IMR-90 (cell line): ENCODE measurements around the gene MUC20. TPM values are rescaled to one million over a fixed set of nuclear protein-coding genes. Genes with fewer than 3 reads are reported as not detected.
"Not testable (repeated sequence)": the region's sequence is repeated elsewhere in the genome, so short reads cannot be mapped to it uniquely, and the experiment has no call there.

Source experiments
- ATAC-seq: fragments of 200-7000 bp; cut with Tn5 transposase; 2 replicates; pipeline ENCODE4 v1.9.1; 2020; ENCODE audit warnings: low read depth, mild to moderate bottlenecking, moderate library complexity
- BruUV-seq: library from RNA; stranded (reverse); fragments of 400-500 nt; replicated peaks from 2 replicates; lab custom pipeline; 2021; lab: Mats Ljungman, UMichigan
- CTCF ChIA-PET: fragments of 300-600 bp; formaldehyde crosslinking; extraction: SDS; loops from one replicate; lab custom pipeline; 2021; ENCODE audit warnings: antibody characterized with exemption; lab: Yijun Ruan, JAX
- POLR2A ChIA-PET: fragments of 300-600 bp; sonication (Branson Sonifier 250); formaldehyde crosslinking; loops from one replicate; lab custom pipeline; 2022; ENCODE audit warnings: antibody characterized with exemption; ENCODE audit not compliant: unreplicated experiment; lab: Charles Lee
- DNase-seq: peaks from one replicate; pipeline ENCODE4 v3.0.0; 2013
- H2AFZ ChIP-seq: replicated peaks from 2 replicates; pipeline ENCODE3; 2013; ENCODE audit warnings: low read length, mild to moderate bottlenecking; ENCODE audit not compliant: poor library complexity
- H2AK5ac ChIP-seq: 2 replicates; pipeline ENCODE4 v1.6.1; 2013; ENCODE audit warnings: low read depth, low read length, inconsistent platforms
- H2AK9ac ChIP-seq: replicated peaks from 2 replicates; pipeline ENCODE3; 2013; ENCODE audit warnings: mild to moderate bottlenecking, low read depth, low read length, moderate library complexity; ENCODE audit not compliant: poor library complexity
- H2BK120ac ChIP-seq: 2 replicates; pipeline ENCODE4 v1.6.1; 2013; ENCODE audit warnings: low read depth, low read length, inconsistent platforms
- H2BK15ac ChIP-seq: 3 replicates; pipeline ENCODE4 v1.6.1; 2013; ENCODE audit warnings: low read depth, low read length, inconsistent platforms
- H2BK20ac ChIP-seq: 2 replicates; pipeline ENCODE4 v1.6.1; 2013; ENCODE audit warnings: low read depth, mild to moderate bottlenecking, inconsistent platforms, low read length, moderate library complexity
- H2BK5ac ChIP-seq: 2 replicates; pipeline ENCODE4 v1.6.1; 2013; ENCODE audit warnings: mild to moderate bottlenecking, low read depth, low read length, inconsistent platforms; ENCODE audit not compliant: poor library complexity, severe bottlenecking
- H3K14ac ChIP-seq: replicated peaks from 2 replicates; pipeline ENCODE4 v1.6.1; 2013; ENCODE audit warnings: low read depth, low read length, inconsistent platforms
- H3K18ac ChIP-seq: 2 replicates; pipeline ENCODE4 v1.6.1; 2013; ENCODE audit warnings: low read depth, low read length, control low read depth
- H3K23ac ChIP-seq: 2 replicates; pipeline ENCODE4 v1.6.1; 2013; ENCODE audit warnings: low read depth, low read length, inconsistent platforms
- H3K27ac ChIP-seq: 2 replicates; pipeline ENCODE4 v1.5.1; 2013; ENCODE audit warnings: mild to moderate bottlenecking, control low read depth, low read length; ENCODE audit not compliant: insufficient read depth
- H3K27me3 ChIP-seq: 2 replicates; pipeline ENCODE4 v1.6.1; 2013; ENCODE audit warnings: low read length; ENCODE audit not compliant: control insufficient read depth, insufficient read depth
- H3K36me3 ChIP-seq: 2 replicates; pipeline ENCODE4 v1.6.1; 2013; ENCODE audit warnings: low read length, mixed read lengths; ENCODE audit not compliant: control insufficient read depth, insufficient read depth
- H3K4ac ChIP-seq: 2 replicates; pipeline ENCODE4 v1.6.1; 2013; ENCODE audit warnings: low read depth, low read length, inconsistent platforms
- H3K4me1 ChIP-seq: 2 replicates; pipeline ENCODE4 v1.6.1; 2013; ENCODE audit warnings: low read length, mixed read lengths; ENCODE audit not compliant: control insufficient read depth, insufficient read depth
- H3K4me2 ChIP-seq: 2 replicates; pipeline ENCODE4 v1.6.1; 2013; ENCODE audit warnings: low read depth, mild to moderate bottlenecking, control low read depth, low read length, moderate library complexity
- H3K4me3 ChIP-seq: 2 replicates; pipeline ENCODE4 v1.5.1; 2013; ENCODE audit warnings: low read depth, mild to moderate bottlenecking, control low read depth, low read length, moderate library complexity; ENCODE audit not compliant: insufficient read depth
- H3K56ac ChIP-seq: 2 replicates; pipeline ENCODE4 v1.6.1; 2013; ENCODE audit warnings: low read length, inconsistent platforms; ENCODE audit not compliant: insufficient read depth; ENCODE audit errors: extremely low read depth
- H3K79me1 ChIP-seq, 2 experiments: 2 replicates each; pipeline ENCODE4 v1.6.1; 2013; ENCODE audit warnings: low read length in 2 of 2, inconsistent platforms in 1 of 2, low read depth in 1 of 2
- H3K9ac ChIP-seq: 2 replicates; pipeline ENCODE4 v1.6.1; 2013; ENCODE audit warnings: low read depth, low read length, control low read depth
- H3K9me1 ChIP-seq: 2 replicates; pipeline ENCODE4 v1.6.1; 2013; ENCODE audit warnings: low read length, inconsistent platforms; ENCODE audit not compliant: insufficient read depth
- H3K9me3 ChIP-seq: 2 replicates; pipeline ENCODE4 v1.6.1; 2013; ENCODE audit warnings: low read length; ENCODE audit not compliant: control insufficient read depth, insufficient read depth
- H4K20me1 ChIP-seq: 2 replicates; pipeline ENCODE4 v1.6.1; 2013; ENCODE audit warnings: low read length, inconsistent platforms; ENCODE audit not compliant: insufficient read depth
- H4K5ac ChIP-seq: 2 replicates; pipeline ENCODE4 v1.6.1; 2013; ENCODE audit warnings: mild to moderate bottlenecking, low read depth, low read length, control low read depth
- H4K8ac ChIP-seq, 2 experiments: 2 replicates each; pipeline ENCODE4 v1.6.1; 2013; ENCODE audit warnings: low read depth in 2 of 2, low read length in 2 of 2, control low read depth in 1 of 2, inconsistent platforms in 1 of 2
- H4K91ac ChIP-seq: 2 replicates; pipeline ENCODE4 v1.6.1; 2013; ENCODE audit warnings: low read depth, low read length, inconsistent platforms; ENCODE audit not compliant: insufficient read depth
- WGBS, 2 experiments: methylation state at CpG; one replicate each; pipeline versions ENCODE4 v1.1.5 to v1.1.7; 2013; ENCODE audit warnings: missing lambda C conversion rate in 2 of 2; ENCODE audit not compliant: insufficient read length in 1 of 2; ENCODE audit errors: extremely low coverage in 2 of 2; 5-methylcytosine and 5-hydroxymethylcytosine counted together
- dilution Hi-C: fragments of 300-500 bp; cut with HindIII; formaldehyde crosslinking; loops from one replicate; pipeline ENCODE4 v1.14.3; 2018; ENCODE audit warnings: low sequenced_read_pairs; ENCODE audit not compliant: unreplicated experiment
- in situ Hi-C: fragments of 300-500 bp; cut with MboI; formaldehyde crosslinking; loops from 3 replicates; pipeline ENCODE4 v1.14.3; 2019; ENCODE audit warnings: low sequenced_read_pairs, inconsistent platforms, mixed read lengths
- intact Hi-C: fragments of 100-400 bp; cut with micrococcal nuclease; formaldehyde crosslinking; loops from 2 replicates; pipeline ENCODE4 v1.10.0; 2022
- polyA plus RNA-seq, 3 experiments: library from polyadenylated mRNA; depleted of rRNA; stranded (reverse); fragments of >200 nt; gene quantifications; 2 replicates each; pipeline ENCODE4 v1.2.3, GENCODE V29; 2012; ENCODE audit warnings: low replicate concordance in 1 of 3
- total RNA-seq: library from RNA; depleted of rRNA; stranded (reverse); fragments of >200 nt; gene quantifications from 2 replicates; pipeline ENCODE4 v1.2.3, GENCODE V29; 2012

MUC20 gene
- total and polyA plus RNA-seq, 2 of the 4 experiments (the other 2 are of a cell fraction) = 0.12 TPM; not detected in 1

GRCh38 chr3:195724363-195724762 is 3.6 kb downstream of the MUC20 start:
- no CpG with 5 or more reads among the region's 13 CpGs for WGBS, 2 experiments
- H3K4ac ChIP-seq, H4K91ac ChIP-seq, H3K56ac ChIP-seq, H3K14ac ChIP-seq, H2BK20ac ChIP-seq, H3K4me3 ChIP-seq, H4K8ac ChIP-seq, H4K20me1 ChIP-seq, DNase-seq, H3K18ac ChIP-seq, H2AFZ ChIP-seq, H3K9me1 ChIP-seq, H3K4me2 ChIP-seq, H3K27ac ChIP-seq, H3K23ac ChIP-seq, CTCF ChIA-PET, H3K79me1 ChIP-seq, dilution Hi-C loops, H2BK120ac ChIP-seq, H3K9ac ChIP-seq, H3K9me3 ChIP-seq, ATAC-seq, POLR2A ChIA-PET, H3K36me3 ChIP-seq, H4K5ac ChIP-seq, in situ Hi-C loops, BruUV-seq, H2BK5ac ChIP-seq, H2AK5ac ChIP-seq, H2BK15ac ChIP-seq, H3K4me1 ChIP-seq, intact Hi-C loops, H2AK9ac ChIP-seq: not testable (repeated sequence)
- H3K27me3 ChIP-seq = peaks cover 18% of the 10 kb centered on the region

DNA sequence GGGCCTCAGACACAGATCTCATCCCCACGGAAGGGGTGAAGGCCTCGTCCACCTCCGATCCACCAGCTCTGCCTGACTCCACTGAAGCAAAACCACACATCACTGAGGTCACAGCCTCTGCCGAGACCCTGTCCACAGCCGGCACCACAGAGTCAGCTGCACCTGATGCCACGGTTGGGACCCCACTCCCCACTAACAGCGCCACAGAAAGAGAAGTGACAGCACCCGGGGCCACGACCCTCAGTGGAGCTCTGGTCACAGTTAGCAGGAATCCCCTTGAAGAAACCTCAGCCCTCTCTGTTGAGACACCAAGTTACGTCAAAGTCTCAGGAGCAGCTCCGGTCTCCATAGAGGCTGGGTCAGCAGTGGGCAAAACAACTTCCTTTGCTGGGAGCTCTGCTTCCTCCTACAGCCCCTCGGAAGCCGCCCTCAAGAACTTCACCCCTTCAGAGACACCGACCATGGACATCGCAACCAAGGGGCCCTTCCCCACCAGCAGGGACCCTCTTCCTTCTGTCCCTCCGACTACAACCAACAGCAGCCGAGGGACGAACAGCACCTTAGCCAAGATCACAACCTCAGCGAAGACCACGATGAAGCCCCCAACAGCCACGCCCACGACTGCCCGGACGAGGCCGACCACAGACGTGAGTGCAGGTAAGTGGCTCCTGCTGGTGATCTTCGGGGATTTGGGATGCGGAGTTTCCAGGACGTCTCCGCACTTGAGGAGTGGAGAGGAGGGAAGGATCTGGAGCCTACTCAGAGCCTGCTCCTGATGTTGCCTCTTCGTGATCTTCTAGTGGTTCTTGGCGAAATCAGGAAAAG is 5.3 kb downstream of the MUC20 start:
- H2AK5ac ChIP-seq, H3K36me3 ChIP-seq, H2BK15ac ChIP-seq, H3K9ac ChIP-seq, H3K9me1 ChIP-seq, POLR2A ChIA-PET, H2AK9ac ChIP-seq, H3K14ac ChIP-seq, H3K56ac ChIP-seq, H3K9me3 ChIP-seq, H3K27ac ChIP-seq, BruUV-seq, H3K4ac ChIP-seq, ATAC-seq, H2BK20ac ChIP-seq, H3K23ac ChIP-seq, dilution Hi-C loops, H3K4me3 ChIP-seq, intact Hi-C loops, H4K8ac ChIP-seq, H4K91ac ChIP-seq, H4K5ac ChIP-seq, H3K4me1 ChIP-seq, H2BK5ac ChIP-seq, H3K18ac ChIP-seq, CTCF ChIA-PET, H3K79me1 ChIP-seq, H2BK120ac ChIP-seq, DNase-seq, H2AFZ ChIP-seq, H4K20me1 ChIP-seq, H3K4me2 ChIP-seq: not testable (repeated sequence)
- in situ Hi-C loops = loop anchor here (5.0 kb wide), 1 partner anchor 109 kb away; no protein-coding TSS in a partner anchor
- WGBS, 2 experiments = 83% methylated on average over 17 of the region's 32 CpGs; no CpG with 5 or more reads in 1 of the 2 experiments
- H3K27me3 ChIP-seq = peaks cover 27% of the 10 kb centered on the region
